Esophagus muscularis mucosa (tissue), 4 donors: ENCODE measurements around the gene ERGIC1. TPM values are rescaled to one million over a fixed set of nuclear protein-coding genes. Genes with fewer than 3 reads are reported as not detected.

Experiments
- DNase-seq: peaks from one replicate; pipeline ENCODE4 v3.0.0-alpha.2; 2017; ENCODE audit errors: extremely low spot score
- H3K27ac ChIP-seq, 4 donors: fragments of 200-600 bp; sonication (generic); replicated peaks in 1 of 4; 1 replicate in 3 of 4; 2 replicates in 1 of 4; pipeline ENCODE4 v1.5.1; 2016 to 2019; ENCODE audit warnings: mild to moderate bottlenecking in 1 of 4
- H3K27me3 ChIP-seq, 4 donors: fragments of 200-600 bp; sonication (generic); one replicate each; pipeline versions ENCODE4 v1.5.1 to v1.6.0; 2016 to 2019
- H3K36me3 ChIP-seq, 4 donors: fragments of 200-600 bp; sonication (generic); one replicate each; pipeline ENCODE4 v1.5.1; 2016 to 2019
- H3K4me1 ChIP-seq, 4 donors: fragments of 200-600 bp; sonication (generic); one replicate each; pipeline ENCODE4 v1.5.1; 2016 to 2019
- H3K4me3 ChIP-seq, 4 donors: fragments of 200-600 bp; sonication (generic); 1 replicate in 2 of 4; 2 replicates in 2 of 4; pipeline ENCODE4 v1.5.1; 2016 to 2019; ENCODE audit warnings: mild to moderate bottlenecking in 4 of 4, moderate library complexity in 1 of 4
- H3K9me3 ChIP-seq, 4 donors: fragments of 200-600 bp; sonication (generic); 1 replicate in 3 of 4; 2 replicates in 1 of 4; pipeline ENCODE4 v1.5.1; 2016 to 2019
- CTCF ChIP-seq, 3 experiments: fragments of 200-600 bp in 2 of 3; fragments of 450-650 bp in 1 of 3; sonication (generic) in 2 of 3; IDR thresholded peaks; one replicate each; pipeline ENCODE4 v1.5.1; 2017 to 2019; ENCODE audit warnings: antibody characterized with exemption in 3 of 3, mild to moderate bottlenecking in 2 of 3, moderate library complexity in 1 of 3
- EP300 ChIP-seq: sonication (generic); formaldehyde crosslinking; IDR thresholded peaks from one replicate; pipeline ENCODE4 v1.6.1; 2017; ENCODE audit warnings: antibody characterized with exemption
- POLR2A ChIP-seq: fragments of 450-650 bp; IDR thresholded peaks from one replicate; pipeline ENCODE4 v1.6.1; 2017; ENCODE audit warnings: antibody characterized with exemption, moderate library complexity, mild to moderate bottlenecking, low read depth
- POLR2AphosphoS5 ChIP-seq, 2 donors: sonication (generic); formaldehyde crosslinking; IDR thresholded peaks; one replicate each; pipeline ENCODE4 v1.6.1; 2017; ENCODE audit warnings: antibody characterized with exemption in 2 of 2
- WGBS: methylation state at CpG from one replicate; pipeline ENCODE4 v1.1.5; 2018; 5-methylcytosine and 5-hydroxymethylcytosine counted together
- intact Hi-C: fragments of 100-400 bp; cut with DNase I; formaldehyde crosslinking; loops from one replicate; pipeline ENCODE4 v1.15.1; 2023
- total RNA-seq, 4 donors: library from RNA; depleted of rRNA; stranded (reverse); fragments of >200 nt; gene quantifications; one replicate each; pipeline versions ENCODE4 v1.1.0 to v1.2.1, GENCODE V29; 2016

ERGIC1 gene
- total RNA-seq, 4 donors from 2014 or later: 105 to 161 (median 145) TPM

- Histone ChIP-seq H3K27ac (peak overlapping the region; percentile 51 to 72 (median 70)), H3K4me3 (no peak overlapping the region), H3K4me1 (peaks cover 36 to 48% (median 40%) of the 10 kb centered on the region in 4 donors), H3K36me3 (no peaks in the 10 kb centered on the region), H3K9me3 (no peaks in the 10 kb centered on the region), H3K27me3 (no peaks in the 10 kb centered on the region)
- no peak for DNase-seq
- WGBS: 65% methylated on average over 7 of the region's 9 CpGs
- intact Hi-C loops: loop anchor here (5.0 kb wide), 1 partner anchor 67 kb away; no protein-coding TSS in a partner anchor
- TF ChIP-seq CTCF (IDR thresholded peaks at IDR 0.05) (no peak), POLR2AphosphoS5 (IDR thresholded peaks at IDR 0.05) (no peak), POLR2A (no peak), EP300 (no peak)
Measured at GRCh38 chr5:172789687-172790495, 44.2 kb upstream of the ERGIC1 start.

GRCh38 chr5:172790496-172790889, 43.6 kb upstream of the ERGIC1 start:
- H3K4me1 ChIP-seq: peaks cover 41 to 54% (median 46%) of the 10 kb centered on the region in 4 donors
- WGBS: 88% methylated on average over 5 of the region's 5 CpGs
- H3K27me3 ChIP-seq: no peaks in the 10 kb centered on the region
- no peak for DNase-seq
- intact Hi-C loops: loop anchor here (5.0 kb wide), 1 partner anchor 67 kb away; no protein-coding TSS in a partner anchor
- no peaks in the 10 kb centered on the region for H3K36me3 ChIP-seq
- peak overlapping the region in 2 of 4 donors; percentile 51 to 72 for H3K27ac ChIP-seq
- no peak overlapping the region for H3K4me3 ChIP-seq
- TF ChIP-seq EP300 (no peak), POLR2AphosphoS5 (IDR thresholded peaks at IDR 0.05) (no peak), POLR2A (no peak), CTCF (IDR thresholded peaks at IDR 0.05) (no peak)
- H3K9me3 ChIP-seq: no peaks in the 10 kb centered on the region

DNA sequence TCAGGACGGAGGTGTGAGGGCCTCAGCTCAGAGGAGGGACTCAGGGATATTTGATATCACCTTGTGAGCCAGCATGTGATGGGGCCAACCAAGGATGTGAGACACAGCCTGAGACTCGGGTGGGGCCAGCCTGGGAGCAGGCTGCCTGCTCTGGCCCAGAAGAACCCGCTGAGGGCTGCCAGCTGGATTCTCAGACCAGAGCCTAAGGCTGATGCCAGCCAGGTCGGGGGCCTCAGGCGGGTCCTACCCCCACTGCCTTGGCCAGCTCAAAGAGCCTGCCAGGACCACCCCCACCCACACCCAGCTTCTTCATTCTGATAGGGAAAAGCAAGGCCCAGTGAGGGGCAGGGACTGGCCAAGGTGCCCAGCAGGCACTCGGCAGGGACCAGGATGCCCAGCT, 42.8 kb upstream of the ERGIC1 start:
- peak overlapping the region in 3 of 4 donors; percentile 6 to 25 (median 14) for H3K27ac ChIP-seq
- H3K27me3 ChIP-seq: no peaks in the 10 kb centered on the region
- peaks cover 41 to 62% (median 54%) of the 10 kb centered on the region in 4 donors for H3K4me1 ChIP-seq
- TF ChIP-seq EP300: no peak
- no peak for DNase-seq
- WGBS: 80% methylated on average over 4 of the region's 6 CpGs
- H3K36me3 ChIP-seq: no peaks in the 10 kb centered on the region
- H3K4me3 ChIP-seq: no peak overlapping the region
- no peaks in the 10 kb centered on the region for H3K9me3 ChIP-seq
- intact Hi-C loops: loop anchor here (5.0 kb wide), 1 partner anchor 66 kb away; no protein-coding TSS in a partner anchor

GRCh38 chr5:172791726-172792445, 42.2 kb upstream of the ERGIC1 start:
- intact Hi-C loops: loop anchor here (5.0 kb wide), 1 partner anchor 65 kb away; no protein-coding TSS in a partner anchor
- peaks cover 41 to 64% (median 58%) of the 10 kb centered on the region in 4 donors for H3K4me1 ChIP-seq
- TF ChIP-seq EP300: no peak
- no peak for TF ChIP-seq POLR2A
- TF ChIP-seq POLR2AphosphoS5 (IDR thresholded peaks at IDR 0.05): no peak
- H3K36me3 ChIP-seq: no peaks in the 10 kb centered on the region
- WGBS: 96% methylated on average over 9 of the region's 10 CpGs
- peak overlapping the region in 3 of 4 donors; percentile 6 to 25 (median 14) for H3K27ac ChIP-seq
- no peaks in the 10 kb centered on the region for H3K27me3 ChIP-seq
- no peak for DNase-seq
- H3K4me3 ChIP-seq: no peak overlapping the region
- no peaks in the 10 kb centered on the region for H3K9me3 ChIP-seq

GRCh38 chr5:172792701-172793570, 41.1 kb upstream of the ERGIC1 start:
- no peak overlapping the region for H3K4me3 ChIP-seq
- H3K4me1 ChIP-seq: peaks cover 43 to 69% (median 63%) of the 10 kb centered on the region in 4 donors
- WGBS: 85% methylated on average over 12 of the region's 13 CpGs
- H3K9me3 ChIP-seq: no peaks in the 10 kb centered on the region
- intact Hi-C loops: loop anchor here (5.0 kb wide), 1 partner anchor 64 kb away; no protein-coding TSS in a partner anchor
- H3K36me3 ChIP-seq: no peaks in the 10 kb centered on the region
- TF ChIP-seq POLR2A: no peak
- no peak for TF ChIP-seq POLR2AphosphoS5 (IDR thresholded peaks at IDR 0.05)
- no peak for TF ChIP-seq CTCF (IDR thresholded peaks at IDR 0.05)
- TF ChIP-seq EP300: no peak
- H3K27me3 ChIP-seq: no peaks in the 10 kb centered on the region
- peak overlapping the region; percentile 76 to 85 (median 85) for H3K27ac ChIP-seq
- no peak for DNase-seq
